Brain microvascular endothelial cell (primary cell): ENCODE data around the gene EXOSC9.

ENCODE experiments used
- DNase-seq: peaks from one replicate; pipeline ENCODE4 v3.0.0-alpha.2; 2020
- H3K27ac ChIP-seq: fragments of 250-450 bp; sonication (Bioruptor Pico); 2 replicates; pipeline ENCODE4 v1.5.1; 2020; ENCODE audit warnings: mild to moderate bottlenecking, moderate library complexity
- H3K27me3 ChIP-seq: fragments of 250-450 bp; sonication (Bioruptor Pico); replicated peaks from 2 replicates; pipeline ENCODE4 v1.5.1; 2020; ENCODE audit warnings: mild to moderate bottlenecking
- H3K36me3 ChIP-seq: fragments of 250-450 bp; sonication (Bioruptor Pico); replicated peaks from 2 replicates; pipeline ENCODE4 v1.5.1; 2020; ENCODE audit warnings: mild to moderate bottlenecking
- H3K4me3 ChIP-seq: 2 replicates; pipeline ENCODE4 v1.5.1; 2011; ENCODE audit warnings: low read depth, mild to moderate bottlenecking, control low read depth, low read length, moderate library complexity
- CTCF ChIP-seq: IDR thresholded peaks from 2 replicates; pipeline ENCODE4 v1.5.1; 2011; ENCODE audit warnings: low read depth, mild to moderate bottlenecking, moderate library complexity, low read length, control low read depth, inconsistent platforms; ENCODE audit errors: missing control alignments
- in situ Hi-C: cut with HindIII; loops from 2 replicates; pipeline ENCODE4 v1.10.0; 2017; ENCODE audit warnings: low sequenced_read_pairs, low pct_ligation_motif_present

EXOSC9 gene

GRCh38 chr4:121799208-121799823 is 1.8 kb upstream of the EXOSC9 start:
- no peaks in the 10 kb centered on the region for H3K27me3 ChIP-seq
- H3K36me3 ChIP-seq: peaks cover 7% of the 10 kb centered on the region
- H3K27ac ChIP-seq: no peak overlapping the region
- no peak overlapping the region for H3K4me3 ChIP-seq
- in situ Hi-C loops: no loop called here
- DNase-seq: no peak
- TF ChIP-seq CTCF: no peak

DNA sequence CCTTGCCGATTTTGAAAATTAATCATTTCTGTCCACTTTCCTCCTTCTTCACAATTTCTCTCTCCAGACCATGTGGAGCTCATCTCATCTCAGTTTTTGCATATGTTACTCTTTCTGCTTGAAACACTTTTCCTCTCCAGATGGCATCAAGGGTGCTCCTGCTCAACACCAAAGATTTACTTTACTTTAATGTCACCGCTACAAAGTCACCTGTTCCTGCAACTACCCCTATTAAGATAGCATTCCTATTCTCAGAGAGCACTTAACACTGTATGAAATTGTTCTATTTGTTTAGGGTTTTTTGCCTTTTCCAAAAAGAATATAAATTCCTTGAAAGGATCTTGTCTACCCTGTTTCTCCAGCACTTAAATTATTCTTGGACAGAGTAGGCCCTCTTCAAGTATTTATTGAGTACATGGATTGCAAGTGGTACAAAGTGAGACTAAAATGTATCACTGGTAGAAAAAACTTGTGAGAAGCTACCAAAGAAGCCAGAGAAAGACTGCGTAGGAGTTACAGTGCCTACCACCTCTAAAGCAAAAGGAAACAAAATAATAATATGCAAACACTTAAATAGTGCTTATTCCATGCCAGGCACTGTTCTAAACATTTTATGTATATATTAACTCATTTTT is 1.1 kb upstream of the EXOSC9 start:
- in situ Hi-C loops: no loop called here
- no peak for TF ChIP-seq CTCF
- Histone ChIP-seq H3K27ac (no peak overlapping the region), H3K36me3 (peaks cover 11% of the 10 kb centered on the region), H3K4me3 (no peak overlapping the region), H3K27me3 (no peaks in the 10 kb centered on the region)
- DNase-seq: no peak

DNA sequence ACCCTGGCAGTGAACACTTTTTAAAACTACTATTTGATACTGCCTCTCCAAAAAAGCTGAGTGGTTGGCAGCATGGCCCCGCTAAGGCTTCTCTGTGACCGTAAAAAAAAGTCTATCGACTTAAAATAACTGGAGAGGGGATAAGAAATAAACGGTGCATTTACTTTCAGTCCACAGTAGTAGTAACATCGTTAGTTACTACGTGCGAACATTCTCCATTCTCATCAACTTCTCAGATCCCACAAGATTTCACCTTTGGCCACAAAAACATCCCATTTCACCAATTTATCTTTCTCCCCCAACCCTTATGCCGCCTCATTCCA is 524 bp upstream of the EXOSC9 start:
- peak overlapping the region; percentile 64 for H3K27ac ChIP-seq
- no peak for DNase-seq
- H3K36me3 ChIP-seq: peaks cover 14% of the 10 kb centered on the region
- TF ChIP-seq CTCF: no peak
- peak overlapping the region; percentile 100 for H3K4me3 ChIP-seq
- in situ Hi-C loops: no loop called here
- no peaks in the 10 kb centered on the region for H3K27me3 ChIP-seq

GRCh38 chr4:121801715-121802075 is 572 bp downstream of the EXOSC9 start:
- peak overlapping the region; percentile 100 for H3K4me3 ChIP-seq
- no peak for DNase-seq
- H3K27ac ChIP-seq: peak overlapping the region; percentile 64
- TF ChIP-seq CTCF: no peak
- peaks cover 14% of the 10 kb centered on the region for H3K36me3 ChIP-seq
- in situ Hi-C loops: no loop called here
- H3K27me3 ChIP-seq: no peaks in the 10 kb centered on the region

DNA sequence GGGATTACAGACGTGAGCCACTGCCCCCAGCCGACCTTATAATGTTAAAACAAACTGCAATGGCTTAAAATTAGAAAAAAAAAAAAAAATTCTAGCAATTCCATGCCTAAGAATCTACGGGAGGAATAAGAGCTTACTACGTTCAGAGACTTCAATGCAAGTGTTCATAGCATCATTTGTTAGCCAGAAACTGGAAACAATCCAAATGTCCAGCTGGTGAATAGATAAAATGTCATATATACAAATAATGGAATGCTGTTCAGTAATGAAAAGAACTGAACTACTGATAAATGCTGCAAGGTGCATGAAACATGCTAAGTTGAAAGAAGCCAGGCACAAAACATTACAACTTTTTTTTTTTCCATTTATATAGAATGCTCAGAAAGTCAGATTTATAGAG is 5.3 kb downstream of the EXOSC9 start:
- in situ Hi-C loops: no loop called here
- H3K27ac ChIP-seq: no peak overlapping the region
- H3K36me3 ChIP-seq: peaks cover 22% of the 10 kb centered on the region
- no peaks in the 10 kb centered on the region for H3K27me3 ChIP-seq
- TF ChIP-seq CTCF: no peak
- DNase-seq: no peak
- H3K4me3 ChIP-seq: no peak overlapping the region

GRCh38 chr4:121811122-121811521 is 10.0 kb downstream of the EXOSC9 start:
- no peak for DNase-seq
- Histone ChIP-seq H3K27ac (no peak overlapping the region), H3K36me3 (peaks cover 15% of the 10 kb centered on the region), H3K27me3 (no peaks in the 10 kb centered on the region), H3K4me3 (no peak overlapping the region)
- no peak for TF ChIP-seq CTCF
- in situ Hi-C loops: no loop called here
